Stimulated activated naive CD8-positive, alpha-beta T cell treated with anti-CD3 and anti-CD28 coated beads, Interleukin-15, Interleukin-2, amounts not matched to agents 100 ng/mL and 50 ng/mL, for 24 hours (primary cell): ENCODE measurements around the gene PERP.
"Not testable (repeated sequence)": the region's sequence is repeated elsewhere in the genome, so short reads cannot be mapped to it uniquely, and the experiment has no call there.

ENCODE experiments used
- H3K27ac Mint-ChIP-seq: one replicate; pipeline ENCODE4 v1.8.0; 2021; ENCODE audit warnings: mild to moderate bottlenecking, mixed read lengths
- H3K27me3 Mint-ChIP-seq: one replicate; pipeline ENCODE4 v1.8.0; 2021; ENCODE audit warnings: mixed read lengths
- H3K36me3 Mint-ChIP-seq: one replicate; pipeline ENCODE4 v1.8.0; 2021; ENCODE audit warnings: low read depth, mixed read lengths
- H3K4me1 Mint-ChIP-seq: one replicate; pipeline ENCODE4 v1.8.0; 2021; ENCODE audit warnings: low read depth, mixed read lengths
- H3K4me3 Mint-ChIP-seq: one replicate; pipeline ENCODE4 v1.8.0; 2021; ENCODE audit warnings: mild to moderate bottlenecking, mixed read lengths
- H3K9me3 Mint-ChIP-seq: one replicate; pipeline ENCODE4 v1.8.0; 2021; ENCODE audit warnings: mixed read lengths

The PERP gene

GRCh38 chr6:138089325-138089724 lies 17.9 kb downstream of the PERP start:
- Mint-ChIP-seq H3K4me1 (no peaks in the 10 kb centered on the region), H3K36me3 (no peaks in the 10 kb centered on the region), H3K9me3 (no peaks in the 10 kb centered on the region), H3K4me3 (no peak overlapping the region), H3K27me3 (peaks cover 25% of the 10 kb centered on the region), H3K27ac (no peak overlapping the region)

- H3K27me3 Mint-ChIP-seq = peaks cover 25% of the 10 kb centered on the region
- H3K27ac Mint-ChIP-seq = no peak overlapping the region
- no peak overlapping the region for H3K4me3 Mint-ChIP-seq
- H3K9me3 Mint-ChIP-seq = no peaks in the 10 kb centered on the region
- H3K4me1 Mint-ChIP-seq = no peaks in the 10 kb centered on the region
- H3K36me3 Mint-ChIP-seq = no peaks in the 10 kb centered on the region
These were observed 18.9 kb downstream of the PERP start for GRCh38 chr6:138088326-138088762.

DNA sequence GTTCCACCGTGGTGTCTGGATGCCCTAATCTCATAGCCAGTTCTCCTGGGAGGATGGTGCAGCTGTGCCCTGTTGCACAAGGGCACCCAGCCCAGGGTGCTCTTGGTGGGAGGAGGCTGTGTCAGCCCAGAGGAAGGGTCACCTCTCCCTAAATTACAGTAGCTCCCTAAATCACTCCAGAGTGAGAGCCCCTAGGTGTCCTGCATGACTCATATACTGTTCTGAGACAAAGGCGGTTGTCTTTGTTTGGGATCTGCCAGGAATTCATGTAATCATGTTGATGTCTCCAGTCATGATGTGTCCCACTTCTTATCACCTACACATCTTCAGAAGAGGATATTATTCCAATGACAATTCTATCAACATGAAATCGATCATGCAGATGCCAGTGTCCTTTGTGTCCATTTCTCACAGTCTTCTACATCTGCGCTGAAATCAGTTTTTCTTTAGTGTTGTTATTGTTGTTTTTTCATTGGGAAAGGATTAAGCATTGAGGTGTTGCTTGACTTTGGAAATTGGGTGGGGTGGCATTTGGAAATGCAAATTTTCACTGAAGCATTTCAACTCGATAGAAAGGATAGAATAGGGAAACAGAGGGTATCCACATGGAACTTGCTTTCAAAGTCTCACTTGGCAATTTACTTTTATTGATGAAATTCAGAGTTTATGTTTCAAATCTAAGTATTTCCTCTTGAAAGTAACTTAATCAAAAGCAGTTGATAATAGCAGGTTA lies 19.5 kb downstream of the PERP start:
- peaks cover 25% of the 10 kb centered on the region for H3K27me3 Mint-ChIP-seq

DNA sequence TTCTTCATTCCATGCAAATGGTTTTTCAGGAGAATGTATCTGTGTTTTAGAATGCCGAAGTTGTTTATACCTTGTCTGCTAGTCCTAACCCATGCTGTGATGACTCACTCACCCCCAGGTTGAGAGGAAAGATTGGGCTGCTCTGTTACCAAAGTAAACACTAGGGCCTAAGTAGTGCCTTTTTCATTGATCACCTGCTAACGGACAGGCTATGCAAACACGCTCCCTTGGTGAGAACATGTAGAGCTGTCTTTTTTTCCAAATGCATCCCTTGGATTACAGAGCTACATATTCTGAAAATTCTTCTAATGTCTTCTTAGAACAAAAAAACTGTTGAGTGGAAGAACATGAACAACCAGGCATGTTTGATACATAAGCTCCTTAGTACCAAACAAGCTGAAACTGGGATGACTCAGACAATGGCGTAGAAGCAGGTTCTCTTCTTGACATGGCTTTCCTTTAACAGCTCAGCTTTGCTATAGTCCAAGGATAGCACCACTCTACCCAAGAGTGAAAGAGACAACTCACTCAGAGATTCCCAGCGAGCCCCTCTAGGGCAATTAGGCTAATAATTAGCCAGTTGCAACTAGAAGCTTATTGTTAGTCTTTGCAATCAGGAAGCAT lies 20.5 kb downstream of the PERP start:
- H3K9me3 Mint-ChIP-seq = no peaks in the 10 kb centered on the region
- H3K4me3 Mint-ChIP-seq = no peak overlapping the region
- peaks cover 26% of the 10 kb centered on the region for H3K27me3 Mint-ChIP-seq

More for the DNA sequence above, 19.5 kb downstream of the PERP start:
- Mint-ChIP-seq H3K27ac (no peak overlapping the region), H3K36me3 (no peaks in the 10 kb centered on the region), H3K9me3 (no peaks in the 10 kb centered on the region), H3K4me1 (no peaks in the 10 kb centered on the region), H3K4me3 (no peak overlapping the region)

DNA sequence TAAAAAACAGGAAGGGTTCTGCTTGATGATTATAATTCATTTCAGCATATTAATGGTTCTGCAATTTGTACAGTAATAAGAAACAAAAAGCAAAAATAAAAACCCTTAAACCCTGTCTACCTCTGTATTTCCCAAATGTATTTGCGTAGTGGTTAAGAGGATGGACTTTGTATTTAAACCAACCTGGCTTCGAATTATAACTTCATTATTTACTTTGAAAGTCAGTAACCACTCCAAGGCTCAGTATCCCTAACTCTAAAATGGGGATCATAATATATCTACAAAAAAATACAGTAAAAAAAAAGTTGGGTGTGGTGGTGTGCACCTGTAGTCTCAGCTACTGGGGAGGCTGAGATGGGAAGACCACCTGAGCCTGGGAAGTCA lies 21.4 kb downstream of the PERP start:
- H3K4me1 Mint-ChIP-seq = no peaks in the 10 kb centered on the region
- H3K4me3 Mint-ChIP-seq = no peak overlapping the region
- H3K36me3 Mint-ChIP-seq = no peaks in the 10 kb centered on the region
- H3K27me3 Mint-ChIP-seq = peaks cover 24% of the 10 kb centered on the region
- H3K9me3 Mint-ChIP-seq = no peaks in the 10 kb centered on the region
- no peak overlapping the region for H3K27ac Mint-ChIP-seq

More for the DNA sequence above, 20.5 kb downstream of the PERP start:
- H3K4me1 Mint-ChIP-seq = no peaks in the 10 kb centered on the region
- no peak overlapping the region for H3K27ac Mint-ChIP-seq
- no peaks in the 10 kb centered on the region for H3K36me3 Mint-ChIP-seq

DNA sequence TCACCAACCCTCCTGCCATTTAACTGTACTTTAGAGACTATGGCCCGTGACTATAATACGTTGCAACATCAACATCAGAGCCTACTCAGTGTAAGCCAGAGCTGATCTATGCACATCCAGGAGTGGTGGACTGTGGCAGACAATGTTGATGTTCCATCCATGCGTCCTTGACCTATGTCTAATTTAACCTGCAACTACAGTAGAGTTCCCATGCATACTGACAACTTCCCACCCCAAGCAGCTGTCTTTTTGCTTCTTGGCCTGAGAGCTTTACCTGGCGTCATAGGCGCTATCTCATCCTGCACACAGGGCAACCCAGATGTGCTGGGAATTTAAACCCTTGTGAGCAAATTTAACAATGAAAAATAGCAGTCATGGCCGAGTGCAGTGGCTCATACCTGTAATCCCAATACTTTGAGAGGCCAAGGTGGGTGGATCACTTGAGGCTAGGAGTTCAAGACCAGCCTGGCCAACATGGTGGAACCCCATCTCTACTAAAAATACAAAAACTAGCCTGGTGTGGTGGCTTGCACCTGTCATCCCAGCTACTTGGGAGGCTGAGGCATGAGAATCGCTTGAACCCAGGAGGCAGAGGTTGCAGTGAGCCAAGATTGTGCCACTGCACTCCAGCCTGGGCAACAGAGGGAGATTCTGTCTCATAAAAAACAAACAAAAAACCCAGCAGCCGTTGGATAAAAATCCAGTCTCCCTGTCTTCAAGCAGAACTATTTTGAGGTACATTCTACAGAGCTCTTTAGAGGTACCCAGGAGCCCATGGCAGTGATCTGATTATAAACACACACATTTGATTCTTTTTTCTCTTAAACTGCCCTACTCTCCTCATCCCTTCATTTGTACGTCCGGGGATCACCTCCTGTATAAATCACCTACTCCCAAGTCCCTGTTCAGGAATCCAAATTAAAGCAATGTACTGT lies 22.0 kb downstream of the PERP start:
- H3K4me3 Mint-ChIP-seq = no peak overlapping the region
- no peaks in the 10 kb centered on the region for H3K4me1 Mint-ChIP-seq
- no peaks in the 10 kb centered on the region for H3K36me3 Mint-ChIP-seq
- peaks cover 25% of the 10 kb centered on the region for H3K27me3 Mint-ChIP-seq
- H3K9me3 Mint-ChIP-seq = no peaks in the 10 kb centered on the region
- H3K27ac Mint-ChIP-seq = no peak overlapping the region

GRCh38 chr6:138082232-138082631 lies 25.0 kb downstream of the PERP start:
- no peaks in the 10 kb centered on the region for H3K9me3 Mint-ChIP-seq
- H3K4me1 Mint-ChIP-seq = no peaks in the 10 kb centered on the region
- no peak overlapping the region for H3K27ac Mint-ChIP-seq
- H3K36me3 Mint-ChIP-seq = no peaks in the 10 kb centered on the region
- H3K27me3 Mint-ChIP-seq = peaks cover 39% of the 10 kb centered on the region
- H3K4me3 Mint-ChIP-seq = no peak overlapping the region

DNA sequence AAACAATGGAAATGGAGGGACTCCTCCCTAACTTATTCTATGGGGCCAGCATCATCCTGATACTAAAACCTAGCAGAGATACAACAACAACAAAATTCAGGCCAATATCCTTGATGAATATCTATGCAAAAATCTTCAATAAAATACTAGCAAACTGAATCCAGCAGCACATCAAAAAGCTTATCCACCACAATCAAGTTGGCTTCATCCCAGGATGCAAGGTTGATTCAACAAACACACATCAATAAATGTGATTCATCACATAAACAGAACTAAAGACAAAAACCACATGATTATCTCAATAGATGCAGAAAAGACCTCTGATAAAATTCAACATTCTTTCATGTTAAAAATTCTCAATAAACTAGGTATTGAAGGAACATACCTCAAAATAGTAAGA lies 27.7 kb downstream of the PERP start:
- H3K4me1 Mint-ChIP-seq, H3K36me3 Mint-ChIP-seq, H3K9me3 Mint-ChIP-seq, H3K27ac Mint-ChIP-seq, H3K4me3 Mint-ChIP-seq: not testable (repeated sequence)
- H3K27me3 Mint-ChIP-seq = peaks cover 35% of the 10 kb centered on the region

DNA sequence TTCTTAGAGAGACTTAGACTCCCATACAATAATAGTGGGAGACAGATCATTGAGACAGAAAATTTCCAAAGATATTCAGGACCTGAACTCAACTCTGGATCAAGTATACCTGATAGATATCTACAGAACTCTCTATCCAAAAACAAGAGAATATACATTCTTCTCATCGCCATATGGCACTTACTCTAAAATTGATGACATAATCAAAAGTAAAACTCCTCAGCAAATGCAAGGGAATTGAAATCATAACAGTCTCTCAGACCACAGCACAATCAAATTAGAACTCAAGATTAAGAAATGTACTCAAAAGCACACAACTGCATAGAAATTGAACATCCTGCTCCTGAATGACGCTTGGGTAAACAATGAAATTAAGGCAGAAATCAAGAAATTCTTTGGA lies 28.7 kb downstream of the PERP start:
- Mint-ChIP-seq H3K27ac (no peak overlapping the region), H3K27me3 (peaks cover 38% of the 10 kb centered on the region), H3K9me3 (peaks cover 5% of the 10 kb centered on the region), H3K4me1 (no peaks in the 10 kb centered on the region), H3K4me3 (no peak overlapping the region), H3K36me3 (no peaks in the 10 kb centered on the region)

GRCh38 chr6:138073264-138073663 lies 34.0 kb downstream of the PERP start:
- H3K27ac Mint-ChIP-seq = no peak overlapping the region
- H3K36me3 Mint-ChIP-seq = no peaks in the 10 kb centered on the region
- H3K4me3 Mint-ChIP-seq = no peak overlapping the region
- no peaks in the 10 kb centered on the region for H3K4me1 Mint-ChIP-seq
- peaks cover 5% of the 10 kb centered on the region for H3K9me3 Mint-ChIP-seq
- peaks cover 13% of the 10 kb centered on the region for H3K27me3 Mint-ChIP-seq

- Mint-ChIP-seq H3K4me3 (no peak overlapping the region), H3K4me1 (no peaks in the 10 kb centered on the region), H3K36me3 (no peaks in the 10 kb centered on the region), H3K9me3 (no peaks in the 10 kb centered on the region), H3K27ac (no peak overlapping the region), H3K27me3 (peaks cover 3% of the 10 kb centered on the region)
These were observed 43.5 kb downstream of the PERP start for GRCh38 chr6:138063726-138064125.

- peaks cover 57% of the 10 kb centered on the region for H3K27me3 Mint-ChIP-seq
- H3K36me3 Mint-ChIP-seq = no peaks in the 10 kb centered on the region
- no peak overlapping the region for H3K27ac Mint-ChIP-seq
- peaks cover 14% of the 10 kb centered on the region for H3K9me3 Mint-ChIP-seq
- H3K4me3 Mint-ChIP-seq = no peak overlapping the region
- no peaks in the 10 kb centered on the region for H3K4me1 Mint-ChIP-seq
These were observed 52.2 kb downstream of the PERP start for GRCh38 chr6:138054982-138055381.

DNA sequence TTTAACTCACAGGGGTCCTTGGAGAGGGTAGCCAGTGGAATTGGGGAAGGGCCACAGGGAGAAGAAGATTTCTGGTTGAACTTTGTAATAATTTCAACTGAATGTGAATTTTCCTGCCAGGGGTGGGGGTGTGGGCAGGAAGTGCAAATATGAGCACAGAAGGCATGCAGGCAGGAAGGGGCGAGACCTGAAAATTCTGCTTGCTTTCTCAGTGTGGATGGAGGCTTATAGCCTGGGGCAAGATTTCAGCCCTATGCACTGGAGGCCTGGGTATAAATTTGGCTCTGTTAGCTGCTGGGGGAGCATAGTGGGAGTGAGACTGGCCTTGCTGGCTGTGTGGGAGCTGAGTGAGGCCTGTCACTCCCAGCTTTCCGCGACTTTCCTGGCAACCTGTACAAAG lies 54.4 kb downstream of the PERP start:
- no peaks in the 10 kb centered on the region for H3K36me3 Mint-ChIP-seq
- peaks cover 51% of the 10 kb centered on the region for H3K27me3 Mint-ChIP-seq
- H3K4me1 Mint-ChIP-seq = no peaks in the 10 kb centered on the region
- H3K4me3 Mint-ChIP-seq = no peak overlapping the region
- H3K27ac Mint-ChIP-seq = no peak overlapping the region
- H3K9me3 Mint-ChIP-seq = peaks cover 14% of the 10 kb centered on the region

DNA sequence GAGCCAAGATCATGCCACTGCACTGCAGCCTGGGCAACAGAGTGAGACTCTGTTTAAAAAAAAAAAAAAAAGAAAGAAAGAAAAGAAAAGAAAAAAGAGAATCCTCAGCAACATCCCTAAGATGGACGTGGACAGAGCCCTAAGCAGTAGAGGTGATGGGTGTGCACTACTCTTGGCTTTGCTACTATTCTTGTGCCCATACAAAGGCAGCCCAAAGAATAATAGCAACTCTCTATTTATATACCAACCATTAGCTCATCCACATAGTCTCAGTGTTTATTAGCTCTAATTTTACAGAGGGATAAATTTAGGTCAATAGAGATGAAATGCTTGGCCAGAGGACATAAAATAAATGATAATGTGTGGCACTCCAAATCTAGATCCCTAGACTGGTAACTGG lies 62.2 kb downstream of the PERP start:
- Mint-ChIP-seq H3K27me3 (peaks cover 14% of the 10 kb centered on the region), H3K36me3 (no peaks in the 10 kb centered on the region), H3K9me3 (peaks cover 5% of the 10 kb centered on the region), H3K4me1 (no peaks in the 10 kb centered on the region), H3K27ac (no peak overlapping the region), H3K4me3 (no peak overlapping the region)

- H3K27ac Mint-ChIP-seq = no peak overlapping the region
- H3K4me1 Mint-ChIP-seq = no peaks in the 10 kb centered on the region
- peaks cover 5% of the 10 kb centered on the region for H3K9me3 Mint-ChIP-seq
- no peak overlapping the region for H3K4me3 Mint-ChIP-seq
- no peaks in the 10 kb centered on the region for H3K36me3 Mint-ChIP-seq
- H3K27me3 Mint-ChIP-seq = peaks cover 14% of the 10 kb centered on the region
These were observed 62.8 kb downstream of the PERP start for GRCh38 chr6:138044458-138044857.
